ENCODE data around the gene ATP2B2. TPM values are rescaled to one million over a fixed set of nuclear protein-coding genes. Genes with fewer than 3 reads are reported as not detected.

ATP2B2 gene
- total and polyA plus RNA-seq, 2 of the 8 experiments (the other 6 are each of a cell fraction or from before 2014, with no cell fraction given), result 0.14 to 1.2 TPM

DNA sequence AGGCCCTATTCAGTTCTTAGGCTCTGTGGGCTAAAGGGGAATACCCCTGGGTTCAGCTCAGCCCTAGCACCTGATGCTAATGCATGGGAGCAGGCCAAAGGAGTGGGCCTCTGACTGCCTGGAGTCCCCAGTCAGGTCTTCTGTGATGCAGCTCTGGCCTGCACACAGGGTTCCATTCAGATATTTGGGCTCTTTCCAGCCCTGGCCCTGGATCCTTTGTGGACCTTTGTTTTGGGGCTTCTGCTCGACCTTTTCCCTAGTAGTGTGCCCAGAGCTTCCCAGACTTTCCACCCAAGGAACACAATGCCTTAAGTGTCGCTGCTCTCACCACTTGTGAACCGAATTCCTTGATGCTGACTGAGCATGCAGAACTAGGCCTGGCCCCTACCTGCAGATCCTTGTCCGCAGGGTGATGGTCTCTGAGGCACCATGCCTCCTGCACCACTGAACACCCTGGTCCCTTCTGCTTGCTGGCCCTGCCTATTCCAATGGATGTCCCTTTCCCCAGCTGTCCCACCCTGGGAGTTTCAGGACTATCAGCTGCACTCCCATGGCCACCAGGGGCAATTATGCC, 189.5 kb downstream of the ATP2B2 start (continued):
- TF ChIP-seq, protein P1, sequence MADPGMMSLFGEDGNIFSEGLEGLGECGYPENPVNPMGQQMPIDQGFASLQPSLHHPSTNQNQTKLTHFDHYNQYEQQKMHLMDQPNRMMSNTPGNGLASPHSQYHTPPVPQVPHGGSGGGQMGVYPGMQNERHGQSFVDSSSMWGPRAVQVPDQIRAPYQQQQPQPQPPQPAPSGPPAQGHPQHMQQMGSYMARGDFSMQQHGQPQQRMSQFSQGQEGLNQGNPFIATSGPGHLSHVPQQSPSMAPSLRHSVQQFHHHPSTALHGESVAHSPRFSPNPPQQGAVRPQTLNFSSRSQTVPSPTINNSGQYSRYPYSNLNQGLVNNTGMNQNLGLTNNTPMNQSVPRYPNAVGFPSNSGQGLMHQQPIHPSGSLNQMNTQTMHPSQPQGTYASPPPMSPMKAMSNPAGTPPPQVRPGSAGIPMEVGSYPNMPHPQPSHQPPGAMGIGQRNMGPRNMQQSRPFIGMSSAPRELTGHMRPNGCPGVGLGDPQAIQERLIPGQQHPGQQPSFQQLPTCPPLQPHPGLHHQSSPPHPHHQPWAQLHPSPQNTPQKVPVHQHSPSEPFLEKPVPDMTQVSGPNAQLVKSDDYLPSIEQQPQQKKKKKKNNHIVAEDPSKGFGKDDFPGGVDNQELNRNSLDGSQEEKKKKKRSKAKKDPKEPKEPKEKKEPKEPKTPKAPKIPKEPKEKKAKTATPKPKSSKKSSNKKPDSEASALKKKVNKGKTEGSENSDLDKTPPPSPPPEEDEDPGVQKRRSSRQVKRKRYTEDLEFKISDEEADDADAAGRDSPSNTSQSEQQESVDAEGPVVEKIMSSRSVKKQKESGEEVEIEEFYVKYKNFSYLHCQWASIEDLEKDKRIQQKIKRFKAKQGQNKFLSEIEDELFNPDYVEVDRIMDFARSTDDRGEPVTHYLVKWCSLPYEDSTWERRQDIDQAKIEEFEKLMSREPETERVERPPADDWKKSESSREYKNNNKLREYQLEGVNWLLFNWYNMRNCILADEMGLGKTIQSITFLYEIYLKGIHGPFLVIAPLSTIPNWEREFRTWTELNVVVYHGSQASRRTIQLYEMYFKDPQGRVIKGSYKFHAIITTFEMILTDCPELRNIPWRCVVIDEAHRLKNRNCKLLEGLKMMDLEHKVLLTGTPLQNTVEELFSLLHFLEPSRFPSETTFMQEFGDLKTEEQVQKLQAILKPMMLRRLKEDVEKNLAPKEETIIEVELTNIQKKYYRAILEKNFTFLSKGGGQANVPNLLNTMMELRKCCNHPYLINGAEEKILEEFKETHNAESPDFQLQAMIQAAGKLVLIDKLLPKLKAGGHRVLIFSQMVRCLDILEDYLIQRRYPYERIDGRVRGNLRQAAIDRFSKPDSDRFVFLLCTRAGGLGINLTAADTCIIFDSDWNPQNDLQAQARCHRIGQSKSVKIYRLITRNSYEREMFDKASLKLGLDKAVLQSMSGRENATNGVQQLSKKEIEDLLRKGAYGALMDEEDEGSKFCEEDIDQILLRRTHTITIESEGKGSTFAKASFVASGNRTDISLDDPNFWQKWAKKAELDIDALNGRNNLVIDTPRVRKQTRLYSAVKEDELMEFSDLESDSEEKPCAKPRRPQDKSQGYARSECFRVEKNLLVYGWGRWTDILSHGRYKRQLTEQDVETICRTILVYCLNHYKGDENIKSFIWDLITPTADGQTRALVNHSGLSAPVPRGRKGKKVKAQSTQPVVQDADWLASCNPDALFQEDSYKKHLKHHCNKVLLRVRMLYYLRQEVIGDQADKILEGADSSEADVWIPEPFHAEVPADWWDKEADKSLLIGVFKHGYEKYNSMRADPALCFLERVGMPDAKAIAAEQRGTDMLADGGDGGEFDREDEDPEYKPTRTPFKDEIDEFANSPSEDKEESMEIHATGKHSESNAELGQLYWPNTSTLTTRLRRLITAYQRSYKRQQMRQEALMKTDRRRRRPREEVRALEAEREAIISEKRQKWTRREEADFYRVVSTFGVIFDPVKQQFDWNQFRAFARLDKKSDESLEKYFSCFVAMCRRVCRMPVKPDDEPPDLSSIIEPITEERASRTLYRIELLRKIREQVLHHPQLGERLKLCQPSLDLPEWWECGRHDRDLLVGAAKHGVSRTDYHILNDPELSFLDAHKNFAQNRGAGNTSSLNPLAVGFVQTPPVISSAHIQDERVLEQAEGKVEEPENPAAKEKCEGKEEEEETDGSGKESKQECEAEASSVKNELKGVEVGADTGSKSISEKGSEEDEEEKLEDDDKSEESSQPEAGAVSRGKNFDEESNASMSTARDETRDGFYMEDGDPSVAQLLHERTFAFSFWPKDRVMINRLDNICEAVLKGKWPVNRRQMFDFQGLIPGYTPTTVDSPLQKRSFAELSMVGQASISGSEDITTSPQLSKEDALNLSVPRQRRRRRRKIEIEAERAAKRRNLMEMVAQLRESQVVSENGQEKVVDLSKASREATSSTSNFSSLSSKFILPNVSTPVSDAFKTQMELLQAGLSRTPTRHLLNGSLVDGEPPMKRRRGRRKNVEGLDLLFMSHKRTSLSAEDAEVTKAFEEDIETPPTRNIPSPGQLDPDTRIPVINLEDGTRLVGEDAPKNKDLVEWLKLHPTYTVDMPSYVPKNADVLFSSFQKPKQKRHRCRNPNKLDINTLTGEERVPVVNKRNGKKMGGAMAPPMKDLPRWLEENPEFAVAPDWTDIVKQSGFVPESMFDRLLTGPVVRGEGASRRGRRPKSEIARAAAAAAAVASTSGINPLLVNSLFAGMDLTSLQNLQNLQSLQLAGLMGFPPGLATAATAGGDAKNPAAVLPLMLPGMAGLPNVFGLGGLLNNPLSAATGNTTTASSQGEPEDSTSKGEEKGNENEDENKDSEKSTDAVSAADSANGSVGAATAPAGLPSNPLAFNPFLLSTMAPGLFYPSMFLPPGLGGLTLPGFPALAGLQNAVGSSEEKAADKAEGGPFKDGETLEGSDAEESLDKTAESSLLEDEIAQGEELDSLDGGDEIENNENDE (IDR thresholded peaks at IDR 0.05; ENCODE audit: insufficient replicate concordance, low read length), result no peak
- TF ChIP-seq ASH2L (IDR thresholded peaks at IDR 0.05; ENCODE audit: low read length), result no peak

All from H1 (cell line).